NCI-H187 treated with DMSO at 0.1 percent for 48 hours (cell line): Measurements from ENCODE around the gene SPATS1.
"Not testable (repeated sequence)": the region's sequence is repeated elsewhere in the genome, so short reads cannot be mapped to it uniquely, and the experiment has no call there.

ENCODE experiments used
- DNase-seq: peaks from one replicate; lab custom pipeline; 2025; lab: John Stamatoyannopoulos, UW

Gene SPATS1

DNA sequence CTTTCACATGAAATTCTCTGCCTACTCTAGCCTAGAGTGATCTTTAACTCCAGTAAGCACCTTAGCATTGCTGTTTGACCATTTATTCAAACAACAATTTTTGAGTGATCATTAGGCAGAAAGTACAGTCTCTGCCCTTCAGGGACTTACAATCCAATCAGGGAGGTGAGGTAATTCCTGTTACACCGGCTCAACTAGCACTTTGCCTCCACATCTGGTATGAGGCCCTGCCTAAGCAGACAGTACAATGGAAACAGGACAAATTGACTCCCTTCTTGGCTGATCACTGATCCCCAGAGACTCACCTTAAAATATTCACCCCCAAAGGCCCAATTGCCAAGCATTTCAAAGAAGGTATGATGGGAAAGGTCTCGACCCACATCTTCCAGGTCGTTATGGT, 30.7 kb upstream of the SPATS1 start:
- no peak for DNase-seq

- peak; percentile 35 for DNase-seq
These were observed 29.3 kb upstream of the SPATS1 start, which contains the start of gene AARS2 for GRCh38 chr6:44312901-44313788. AARS2 (minus strand) TSS chr6:44313347; CDS start chr6:44313323, 24 bp downstream.

- not testable (repeated sequence) for DNase-seq
These were observed 27.8 kb upstream of the SPATS1 start for GRCh38 chr6:44314657-44315056.

DNA sequence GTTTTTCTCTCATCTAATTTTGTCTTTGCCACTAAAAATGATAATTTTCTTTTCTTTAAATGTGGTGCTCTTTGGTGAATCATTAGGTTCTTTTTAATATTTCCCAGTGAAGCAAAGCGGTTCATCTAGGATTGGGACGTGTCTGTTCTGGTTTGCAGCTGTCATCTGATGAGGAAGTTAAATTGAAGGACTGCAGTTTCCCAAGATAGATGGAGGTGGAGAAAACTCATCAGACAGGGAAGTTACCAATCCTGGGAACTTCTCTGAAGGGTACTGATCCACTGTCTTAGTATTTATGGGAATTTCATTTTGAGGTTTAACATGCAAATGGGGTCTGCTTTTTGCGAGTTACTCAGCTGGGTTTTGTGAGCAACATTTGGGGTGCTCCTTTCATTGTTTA, 26.9 kb upstream of the SPATS1 start:
- no peak for DNase-seq

- DNase-seq, result no peak
These were observed 26.5 kb upstream of the SPATS1 start for GRCh38 chr6:44315951-44316350.

GRCh38 chr6:44316481-44316880, 26.0 kb upstream of the SPATS1 start:
- DNase-seq, result no peak

GRCh38 chr6:44317136-44317631, 25.3 kb upstream of the SPATS1 start:
- not testable (repeated sequence) for DNase-seq

DNA sequence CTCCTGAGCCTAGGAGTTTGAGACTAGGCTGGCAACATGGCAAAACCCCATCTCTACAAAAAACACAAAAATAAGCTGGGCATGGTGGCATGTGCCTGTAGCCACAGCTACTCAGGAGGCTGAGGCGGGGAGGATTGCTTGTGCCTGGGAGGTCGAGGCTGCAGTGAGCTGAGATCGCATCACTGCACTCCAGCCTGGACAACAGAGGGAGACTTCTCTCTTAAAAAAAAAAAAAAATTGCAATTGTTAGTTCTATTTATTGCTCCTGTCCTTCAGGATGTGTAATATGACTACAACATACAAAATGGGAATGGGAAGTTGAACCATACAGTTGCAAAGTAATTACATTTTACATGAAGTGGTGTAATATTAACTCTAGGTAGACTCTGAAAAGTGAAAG, 21.2 kb upstream of the SPATS1 start:
- DNase-seq, result no peak

- DNase-seq, result no peak
These were observed 15.4 kb upstream of the SPATS1 start for GRCh38 chr6:44327096-44327495.

- DNase-seq, result no peak
These were observed 14.7 kb upstream of the SPATS1 start for GRCh38 chr6:44327760-44328159.

GRCh38 chr6:44328203-44328602, 14.2 kb upstream of the SPATS1 start:
- DNase-seq, result not testable (repeated sequence)

DNA sequence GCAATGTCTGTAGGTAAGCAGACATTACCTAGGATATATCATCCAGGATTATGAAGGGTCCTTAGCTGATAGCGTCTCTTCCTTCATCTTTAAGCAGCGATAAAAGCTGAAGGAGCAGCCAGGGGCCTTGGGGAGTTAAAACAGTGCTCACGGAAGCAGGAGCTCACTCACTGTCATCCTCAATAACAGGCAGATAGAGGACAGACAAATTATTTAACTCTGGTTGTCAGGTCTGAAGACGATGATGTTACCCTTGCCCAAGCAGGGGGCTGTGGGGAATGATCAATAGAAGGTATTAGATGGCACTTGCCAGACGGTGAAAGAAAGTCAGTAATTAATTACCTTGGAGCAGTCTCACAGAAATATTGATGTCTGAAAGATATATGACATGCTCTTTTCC, 12.6 kb upstream of the SPATS1 start:
- DNase-seq, result no peak

GRCh38 chr6:44332585-44332984, 9.9 kb upstream of the SPATS1 start:
- peak; percentile 56 for DNase-seq

GRCh38 chr6:44333273-44333919, 9.1 kb upstream of the SPATS1 start:
- no peak for DNase-seq

DNA sequence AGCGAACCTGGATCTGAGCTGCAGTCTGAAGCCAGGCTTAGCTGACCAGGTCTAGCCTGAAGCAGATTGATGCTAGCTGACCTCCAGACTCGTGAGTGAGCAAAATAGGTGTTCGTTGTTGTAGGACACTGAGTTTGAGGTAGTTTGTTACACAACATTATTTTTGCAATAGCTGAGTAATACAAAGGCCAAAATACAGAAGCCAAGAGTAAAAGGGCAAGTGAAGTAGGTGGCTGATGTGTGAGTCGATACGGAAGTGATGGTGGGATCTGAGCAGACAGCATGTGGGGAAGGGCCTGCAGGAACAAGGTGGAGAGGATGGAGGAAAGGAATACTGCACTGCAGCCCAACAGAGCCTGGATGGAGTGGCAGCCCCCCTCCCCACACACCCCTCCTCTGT, 8.5 kb upstream of the SPATS1 start:
- DNase-seq, result no peak

GRCh38 chr6:44335631-44336030, 6.8 kb upstream of the SPATS1 start:
- DNase-seq, result no peak

DNA sequence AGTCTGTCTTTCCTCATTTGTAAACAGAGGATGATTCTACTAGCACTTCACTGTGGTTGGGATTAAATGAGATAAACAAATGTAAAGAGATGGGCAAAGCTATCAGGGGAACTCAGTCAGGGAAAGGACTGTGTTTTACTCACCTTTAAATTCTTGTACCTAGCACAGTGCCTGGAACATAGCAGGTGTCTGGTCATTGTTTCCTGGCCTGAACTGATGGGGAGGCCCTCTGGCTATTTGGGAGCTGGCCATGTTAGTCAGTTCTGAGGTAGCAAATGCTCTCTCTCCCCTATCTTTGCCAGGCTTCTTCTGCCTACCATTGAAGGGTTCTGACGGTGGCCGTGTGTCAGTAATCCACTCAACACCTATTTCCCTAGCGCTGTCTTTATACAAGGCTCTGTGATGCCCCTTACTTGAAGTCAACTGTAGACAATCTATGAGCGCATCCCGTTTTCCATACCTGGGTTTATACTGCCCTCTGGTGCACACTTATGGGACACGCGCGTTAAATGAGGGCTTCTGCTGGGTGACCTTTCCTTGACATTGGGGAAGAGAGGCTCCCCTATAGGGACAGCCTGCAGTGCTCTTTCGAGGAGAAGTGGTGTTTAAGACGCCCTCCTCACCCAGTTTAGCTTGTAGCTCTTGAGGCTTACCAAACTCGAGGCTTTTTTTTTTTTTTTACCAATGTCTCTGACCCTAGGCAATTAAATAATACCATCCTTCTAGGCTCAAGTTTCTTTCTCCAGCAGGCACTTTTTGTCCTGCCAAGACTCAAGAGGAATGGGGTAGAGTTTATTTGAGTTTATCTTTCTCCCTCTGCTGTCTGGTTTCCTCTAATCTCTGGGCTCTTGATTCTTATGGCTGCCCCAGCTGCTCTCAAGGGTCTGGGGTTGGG, 4.0 kb upstream of the SPATS1 start:
- peak; percentile 40 for DNase-seq

GRCh38 chr6:44339301-44339700, 3.1 kb upstream of the SPATS1 start:
- no peak for DNase-seq

DNA sequence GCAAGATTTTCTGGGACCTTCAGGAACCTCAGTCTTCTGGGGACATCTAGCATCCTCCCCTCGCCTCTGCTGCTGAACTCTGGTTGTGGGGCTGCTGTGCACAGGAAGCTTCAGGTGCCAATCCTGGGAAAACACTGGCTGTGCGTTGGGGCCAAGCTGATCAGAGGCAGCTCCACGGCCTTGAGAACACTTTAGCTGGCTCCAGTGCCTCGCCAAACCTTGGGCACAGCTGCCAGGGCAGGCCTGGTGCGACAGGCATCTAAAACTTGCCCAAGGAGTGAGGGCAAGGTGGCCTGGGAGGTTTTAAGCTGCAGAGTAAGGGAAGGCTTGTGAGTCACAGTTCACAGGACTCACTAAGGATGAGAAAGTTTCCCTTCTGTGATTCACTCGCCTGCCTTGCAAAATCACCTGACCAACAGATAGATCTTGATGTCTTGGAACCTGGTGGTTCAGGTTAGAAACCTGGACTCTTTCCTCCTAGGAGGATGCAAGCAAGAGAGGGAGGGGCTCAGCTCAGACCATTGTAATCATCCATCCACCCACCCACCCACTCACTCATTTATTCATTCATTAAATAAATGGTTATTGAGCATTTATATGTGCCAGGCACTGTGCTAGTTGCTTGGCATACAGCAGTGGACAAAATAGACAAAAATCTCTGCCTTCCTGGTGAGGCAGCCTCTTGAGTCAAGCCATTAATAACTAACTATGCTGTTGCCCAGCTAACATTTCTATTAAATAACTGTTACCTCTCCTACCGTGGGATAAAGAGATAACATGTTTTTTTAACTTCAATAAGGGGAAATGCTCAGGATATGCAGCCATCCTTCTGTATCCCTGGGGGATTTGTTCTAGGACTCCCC, 2.5 kb upstream of the SPATS1 start:
- no peak for DNase-seq

- no peak for DNase-seq
These were observed 1.2 kb upstream of the SPATS1 start for GRCh38 chr6:44341095-44341890.
